Karpas-422 (cell line): ENCODE data around the gene PPIE. TPM values are rescaled to one million over a fixed set of nuclear protein-coding genes. Genes with fewer than 3 reads are reported as not detected.

ENCODE experiments used
- DNase-seq: peaks from one replicate; pipeline ENCODE4 v3.0.0-alpha.2; 2015
- H2AFZ ChIP-seq: fragments of 200-600 bp; sonication (generic); 2 replicates; pipeline ENCODE4 v1.6.1; 2014; ENCODE audit warnings: antibody characterized with exemption, low read length, mixed read lengths
- H3K27ac ChIP-seq: fragments of 200-600 bp; sonication (generic); 2 replicates; pipeline ENCODE4 v1.5.1; 2014; ENCODE audit warnings: mild to moderate bottlenecking, low read length, moderate library complexity
- H3K27me3 ChIP-seq: fragments of 200-600 bp; sonication (generic); 2 replicates; pipeline ENCODE4 v1.6.1; 2014; ENCODE audit warnings: low read length, mixed read lengths
- H3K36me3 ChIP-seq: fragments of 200-600 bp; sonication (generic); 2 replicates; pipeline ENCODE4 v1.6.1; 2014; ENCODE audit warnings: low read length, mixed read lengths; ENCODE audit not compliant: insufficient read depth
- H3K4me1 ChIP-seq: fragments of 200-600 bp; sonication (generic); 2 replicates; pipeline ENCODE4 v1.6.1; 2014; ENCODE audit warnings: mild to moderate bottlenecking, low read length, mixed read lengths
- H3K4me2 ChIP-seq: fragments of 200-600 bp; sonication (generic); 2 replicates; pipeline ENCODE4 v1.6.1; 2014; ENCODE audit warnings: low read length, low read depth, mild to moderate bottlenecking; ENCODE audit not compliant: poor library complexity, severe bottlenecking
- H3K4me3 ChIP-seq: fragments of 200-600 bp; sonication (generic); 2 replicates; pipeline ENCODE4 v1.5.1; 2014; ENCODE audit warnings: mild to moderate bottlenecking, antibody characterized with exemption, low read length, mixed read lengths
- H3K79me2 ChIP-seq: fragments of 200-600 bp; sonication (generic); 2 replicates; pipeline ENCODE4 v1.6.1; 2014; ENCODE audit warnings: mild to moderate bottlenecking, low read length, mixed read lengths
- H3K9ac ChIP-seq: fragments of 200-600 bp; sonication (generic); 2 replicates; pipeline ENCODE4 v1.6.0; 2014; ENCODE audit warnings: low read length
- H3K9me2 ChIP-seq: fragments of 200-600 bp; sonication (generic), shearing (Covaris generic); replicated peaks from 2 replicates; pipeline ENCODE4 v1.6.0; 2014; ENCODE audit warnings: mild to moderate bottlenecking, low read length, moderate library complexity; ENCODE audit not compliant: insufficient read depth
- H3K9me3 ChIP-seq: fragments of 300-700, 200-600 bp; sonication (generic); 2 replicates; pipeline ENCODE4 v1.6.1; 2014; ENCODE audit warnings: low read length, mixed read lengths
- H4K20me1 ChIP-seq: fragments of 200-600 bp; sonication (generic); 2 replicates; pipeline ENCODE4 v1.6.1; 2014; ENCODE audit warnings: mild to moderate bottlenecking, antibody characterized with exemption, low read length, low read depth; ENCODE audit not compliant: insufficient read depth
- total RNA-seq: library from RNA; depleted of rRNA; stranded (reverse); fragments of >200 nt; shearing (Covaris generic); gene quantifications from 2 replicates; pipeline ENCODE4 v1.2.3, GENCODE V29; 2014; ENCODE audit warnings: low replicate concordance; rRNA removed

Gene PPIE
- 21.3 and 25.3 TPM in 2 replicates for total RNA-seq

- Histone ChIP-seq H3K9ac (peak within 1 kb of the TSS; percentile 80), H3K36me3 (peaks cover 23% of the 10 kb centered on the region; the same call in 1 of the 2 replicates), H3K27me3 (no peaks in the 10 kb centered on the region), H2AFZ (peak within 1 kb of the TSS; percentile 72; the same call in 1 of the 2 replicates), H3K27ac (no peak within 1 kb of the TSS), H3K79me2 (peaks cover 29% of the 10 kb centered on the region), H3K4me2 (peak within 1 kb of the TSS; percentile 78), H4K20me1 (no peaks in the 10 kb centered on the region), H3K9me2 (peaks cover 6% of the 10 kb centered on the region; the same call in 1 of the 2 replicates), H3K9me3 (no peaks in the 10 kb centered on the region), H3K4me1 (peaks cover 24% of the 10 kb centered on the region), H3K4me3 (peak within 1 kb of the TSS; percentile 96)
- DNase-seq = peak; percentile 98
Observed at GRCh38 chr1:39738622-39739366, at the start of gene PPIE. Gene PPIE (plus strand): TSS chr1:39738882. CDS start chr1:39738901, 19 bp downstream.

GRCh38 chr1:39689214-39689613 lies 49.5 kb upstream of the PPIE start:
- Histone ChIP-seq H3K4me1 (peaks cover 4% of the 10 kb centered on the region; the same call in 1 of the 2 replicates), H3K27me3 (no peaks in the 10 kb centered on the region)

GRCh38 chr1:39689635-39690034 lies 49.0 kb upstream of the PPIE start:
- no peak overlapping the region for H2AFZ ChIP-seq
- no peak for DNase-seq
- no peaks in the 10 kb centered on the region for H3K36me3 ChIP-seq
- peaks cover 4% of the 10 kb centered on the region; the same call in 1 of the 2 replicates for H3K4me1 ChIP-seq
- H3K4me2 ChIP-seq = no peak overlapping the region
- H3K9ac ChIP-seq = no peak overlapping the region
- no peaks in the 10 kb centered on the region for H3K79me2 ChIP-seq
- H4K20me1 ChIP-seq = 0 out of 2 replicates have a peak, but pooled peaks cover 4% of the 10 kb centered on the region
- no peak overlapping the region for H3K27ac ChIP-seq
- no peak overlapping the region for H3K4me3 ChIP-seq
- H3K27me3 ChIP-seq = no peaks in the 10 kb centered on the region
- no peaks in the 10 kb centered on the region for H3K9me2 ChIP-seq
- no peaks in the 10 kb centered on the region for H3K9me3 ChIP-seq

More at GRCh38 chr1:39689214-39689613, 49.5 kb upstream of the PPIE start:
- Histone ChIP-seq H4K20me1 (0 out of 2 replicates have a peak, but pooled peaks cover 4% of the 10 kb centered on the region), H3K9ac (no peak overlapping the region), H3K4me2 (no peak overlapping the region), H2AFZ (no peak overlapping the region), H3K27ac (no peak overlapping the region), H3K79me2 (no peaks in the 10 kb centered on the region), H3K4me3 (no peak overlapping the region), H3K9me2 (no peaks in the 10 kb centered on the region), H3K9me3 (no peaks in the 10 kb centered on the region), H3K36me3 (no peaks in the 10 kb centered on the region)
- no peak for DNase-seq

- H3K4me1 ChIP-seq = peaks cover 4% of the 10 kb centered on the region; the same call in 1 of the 2 replicates
- H3K4me2 ChIP-seq = no peak overlapping the region
- H3K36me3 ChIP-seq = no peaks in the 10 kb centered on the region
- H3K27me3 ChIP-seq = no peaks in the 10 kb centered on the region
- H3K79me2 ChIP-seq = no peaks in the 10 kb centered on the region
- no peak overlapping the region for H3K27ac ChIP-seq
- 0 out of 2 replicates have a peak, but pooled peaks cover 4% of the 10 kb centered on the region for H4K20me1 ChIP-seq
- H2AFZ ChIP-seq = no peak overlapping the region
- no peak for DNase-seq
- H3K9me3 ChIP-seq = no peaks in the 10 kb centered on the region
- no peak overlapping the region for H3K4me3 ChIP-seq
- no peak overlapping the region for H3K9ac ChIP-seq
- no peaks in the 10 kb centered on the region for H3K9me2 ChIP-seq
Observed at GRCh38 chr1:39690225-39690624, 48.5 kb upstream of the PPIE start.

- peak overlapping the region; percentile 36; the same call in 1 of the 2 replicates for H3K4me3 ChIP-seq
- no peak for DNase-seq
- H3K27ac ChIP-seq = no peak overlapping the region
- peaks cover 4% of the 10 kb centered on the region; the same call in 1 of the 2 replicates for H3K4me1 ChIP-seq
- no peaks in the 10 kb centered on the region for H3K9me2 ChIP-seq
- peak overlapping the region; percentile 48; the same call in 1 of the 2 replicates for H3K9ac ChIP-seq
- 0 out of 2 replicates have a peak, but pooled peaks cover 4% of the 10 kb centered on the region for H4K20me1 ChIP-seq
- no peak overlapping the region for H2AFZ ChIP-seq
- peak overlapping the region; percentile 61 for H3K4me2 ChIP-seq
- no peaks in the 10 kb centered on the region for H3K9me3 ChIP-seq
- no peaks in the 10 kb centered on the region for H3K79me2 ChIP-seq
- H3K36me3 ChIP-seq = no peaks in the 10 kb centered on the region
- H3K27me3 ChIP-seq = no peaks in the 10 kb centered on the region
Observed at GRCh38 chr1:39690794-39691382, 47.8 kb upstream of the PPIE start.

GRCh38 chr1:39691383-39692151 lies 47.1 kb upstream of the PPIE start, which contains the start of gene HPCAL4:
Gene HPCAL4 (minus strand): TSS chr1:39691433. CDS start chr1:39684603, 6,830 bp downstream.
- Histone ChIP-seq H4K20me1 (0 out of 2 replicates have a peak, but pooled peaks cover 4% of the 10 kb centered on the region), H3K27me3 (no peaks in the 10 kb centered on the region), H3K9ac (peak within 1 kb of the TSS; percentile 48; the same call in 1 of the 2 replicates), H3K36me3 (no peaks in the 10 kb centered on the region), H3K9me2 (no peaks in the 10 kb centered on the region), H3K4me2 (peak within 1 kb of the TSS; percentile 61), H3K4me3 (peak within 1 kb of the TSS; percentile 36; the same call in 1 of the 2 replicates), H3K27ac (no peak within 1 kb of the TSS), H2AFZ (no peak within 1 kb of the TSS), H3K4me1 (peaks cover 4% of the 10 kb centered on the region; the same call in 1 of the 2 replicates), H3K79me2 (no peaks in the 10 kb centered on the region), H3K9me3 (no peaks in the 10 kb centered on the region)
- DNase-seq = peak; percentile 88

GRCh38 chr1:39692152-39693074 lies 46.3 kb upstream of the PPIE start:
- no peak overlapping the region for H2AFZ ChIP-seq
- H3K27ac ChIP-seq = no peak overlapping the region
- no peaks in the 10 kb centered on the region for H3K27me3 ChIP-seq
- no peaks in the 10 kb centered on the region for H3K36me3 ChIP-seq
- no peaks in the 10 kb centered on the region for H3K9me3 ChIP-seq
- H3K4me2 ChIP-seq = no peak overlapping the region
- no peaks in the 10 kb centered on the region for H3K79me2 ChIP-seq
- no peak for DNase-seq
- peaks cover 4% of the 10 kb centered on the region; the same call in 1 of the 2 replicates for H3K4me1 ChIP-seq
- 0 out of 2 replicates have a peak, but pooled peaks cover 4% of the 10 kb centered on the region for H4K20me1 ChIP-seq
- no peaks in the 10 kb centered on the region for H3K9me2 ChIP-seq
- H3K9ac ChIP-seq = no peak overlapping the region
- H3K4me3 ChIP-seq = no peak overlapping the region
